Measurements from ENCODE around the gene TDRD12.
"Not testable (repeated sequence)": the region's sequence is repeated elsewhere in the genome, so short reads cannot be mapped to it uniquely, and the experiment has no call there.

The TDRD12 gene

DNA sequence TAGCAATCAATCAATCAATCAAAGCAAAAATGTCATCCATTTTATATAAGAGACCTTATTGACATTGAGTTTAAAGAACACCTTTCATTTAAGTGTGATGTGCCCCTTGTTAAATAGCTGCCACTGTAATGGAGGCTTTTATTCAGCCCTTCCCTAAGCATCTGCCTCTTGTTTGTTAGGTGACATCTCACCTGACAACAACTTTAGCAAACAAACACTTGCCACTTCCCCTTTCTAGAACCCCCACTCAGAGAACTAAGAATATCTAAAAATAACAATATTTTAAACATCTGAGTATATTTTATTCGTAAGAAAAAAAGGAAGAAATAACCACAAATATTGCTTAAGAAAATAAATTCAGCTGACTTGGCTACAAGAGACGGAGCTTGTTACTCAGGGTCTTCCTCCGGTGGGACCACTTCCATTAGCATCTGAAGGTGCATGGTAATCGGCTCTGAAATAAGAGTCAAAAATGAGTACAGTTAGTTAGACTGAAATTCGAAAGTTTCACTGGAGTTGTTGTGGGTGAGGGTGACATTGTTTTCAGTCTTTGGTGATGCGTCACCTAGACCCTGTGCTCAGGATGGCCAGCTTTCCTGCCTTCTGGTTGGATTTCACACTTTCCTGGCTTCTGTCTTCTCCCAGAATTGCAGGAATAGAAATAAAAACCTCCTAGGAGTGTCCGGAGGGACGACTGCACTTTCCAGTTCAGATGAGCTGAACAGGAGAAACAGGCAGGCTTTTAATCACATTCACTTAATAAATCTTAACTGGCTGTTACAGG is 110.9 kb downstream of the TDRD12 start:
- DNase-seq: no peak

DNA sequence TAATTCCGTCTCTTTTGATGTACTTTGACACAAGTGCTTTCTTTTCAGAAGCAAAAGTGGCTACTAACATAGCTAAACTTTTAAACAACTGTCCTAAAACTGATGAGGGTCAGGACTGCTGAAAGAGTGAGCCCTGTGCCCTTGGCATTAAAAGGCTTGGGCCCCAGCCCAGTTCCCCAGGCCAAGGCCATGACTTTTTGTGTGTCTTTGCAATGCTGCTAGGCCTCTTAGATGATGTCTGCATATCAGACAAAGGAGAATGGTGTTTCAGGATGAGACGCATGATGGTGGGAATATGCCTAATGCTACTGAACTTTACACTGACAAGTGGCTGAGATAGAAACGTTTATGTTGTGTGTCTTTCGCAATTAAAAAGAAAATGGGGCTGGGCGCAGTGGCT is 112.0 kb downstream of the TDRD12 start:
- DNase-seq: no peak

DNA sequence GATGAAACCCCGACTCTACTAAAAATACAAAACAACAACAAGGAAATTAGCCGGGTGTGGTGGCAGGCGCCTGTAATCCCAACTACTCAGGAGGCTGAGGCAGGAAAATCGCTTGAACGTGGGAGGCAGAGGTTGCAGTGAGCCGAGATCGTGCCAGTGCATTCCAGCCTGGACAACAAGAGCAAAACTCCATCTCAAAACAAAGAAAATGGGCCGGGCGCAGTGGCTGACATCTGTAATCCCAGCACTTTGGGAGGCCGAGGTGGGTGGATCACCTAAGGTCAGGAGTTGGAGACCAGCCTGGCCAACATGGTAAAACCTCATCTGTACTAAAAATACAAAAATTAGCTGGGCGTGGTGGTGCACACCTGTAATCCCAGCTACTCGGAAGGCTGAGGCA is 112.5 kb downstream of the TDRD12 start:
- DNase-seq: not testable (repeated sequence)

DNA sequence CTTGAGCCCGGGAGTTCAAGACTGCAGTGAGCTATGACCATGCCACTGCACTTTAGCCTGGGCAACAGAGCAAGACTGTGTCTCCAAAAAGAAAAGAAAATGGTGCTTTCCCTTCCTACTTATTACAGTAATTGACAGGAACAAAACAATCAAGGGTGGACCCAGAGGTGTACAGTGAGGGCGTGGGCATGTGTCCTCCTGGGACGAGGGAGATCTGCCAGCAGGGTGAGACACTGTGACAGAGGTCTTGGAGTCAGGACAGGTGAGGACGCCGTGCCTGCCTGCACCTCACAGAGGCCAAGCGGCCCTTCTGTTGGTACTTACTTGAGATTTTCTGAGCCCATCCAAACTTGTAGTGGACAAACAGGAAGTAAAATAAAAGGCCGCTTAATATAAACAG is 113.3 kb downstream of the TDRD12 start:
- not testable (repeated sequence) for DNase-seq

DNA sequence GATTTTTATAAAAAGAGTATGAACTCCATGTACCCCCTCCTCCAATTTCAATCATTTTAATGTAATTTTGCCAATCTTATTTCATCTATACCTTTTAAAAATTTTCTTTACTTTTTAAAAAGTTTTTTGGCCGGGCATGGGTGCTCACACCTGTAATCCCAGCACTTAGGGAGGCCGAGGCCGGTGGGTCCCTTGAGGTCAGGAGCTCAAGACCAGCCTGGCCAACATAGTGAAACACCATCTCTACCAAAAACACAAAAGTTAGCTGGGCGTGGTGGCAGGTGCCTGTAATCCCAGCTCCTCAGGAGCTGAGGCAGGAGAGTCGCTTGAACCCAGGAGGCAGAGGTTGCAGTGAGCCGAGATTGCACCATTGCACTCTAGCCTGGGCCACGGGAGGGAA is 113.8 kb downstream of the TDRD12 start:
- not testable (repeated sequence) for DNase-seq

GRCh38 chr19:32837531-32837930 is 118.0 kb downstream of the TDRD12 start:
- no peak for DNase-seq

DNA sequence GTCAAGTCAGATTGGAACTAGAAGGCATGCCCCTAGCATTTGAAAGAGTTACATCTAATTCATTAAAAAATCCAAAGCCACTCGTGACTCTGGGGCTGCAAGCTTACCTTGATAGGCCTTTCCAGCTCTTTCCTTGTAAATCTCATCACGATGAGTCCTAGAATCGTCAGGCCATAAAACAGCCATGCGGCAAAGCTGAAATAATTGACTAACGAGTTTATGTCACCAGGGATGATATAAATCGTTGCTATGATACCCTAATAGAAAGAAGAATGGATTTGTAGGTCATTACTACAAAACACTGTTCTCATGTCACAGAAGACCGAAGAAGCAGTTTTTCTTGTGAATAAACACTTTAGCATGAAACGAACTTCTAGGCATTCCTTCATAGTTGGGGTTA is 122.5 kb downstream of the TDRD12 start:
- no peak for DNase-seq

GRCh38 chr19:32843716-32844245 is 124.2 kb downstream of the TDRD12 start:
- DNase-seq: no peak

- DNase-seq: not testable (repeated sequence)
These were observed 128.5 kb downstream of the TDRD12 start for GRCh38 chr19:32848035-32848434.

DNA sequence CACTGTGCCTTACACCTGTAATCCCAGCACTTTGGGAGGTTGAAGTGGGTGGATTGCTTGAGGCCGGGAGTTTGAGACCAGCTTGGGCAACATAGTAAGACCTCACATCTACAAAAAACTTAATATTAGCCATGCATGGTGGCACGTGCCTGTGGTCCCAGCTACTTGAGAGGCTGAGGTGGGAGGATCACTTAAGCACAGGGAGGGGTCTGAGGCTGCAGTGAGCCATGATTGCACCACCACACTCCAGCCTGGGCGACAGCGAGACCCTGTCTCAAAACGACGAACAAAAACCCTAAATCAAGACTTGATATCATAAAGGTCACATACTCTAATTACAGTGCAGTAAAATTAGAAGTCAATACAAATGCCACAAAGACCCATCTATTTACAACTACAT is 132.6 kb downstream of the TDRD12 start:
- DNase-seq: no peak

DNA sequence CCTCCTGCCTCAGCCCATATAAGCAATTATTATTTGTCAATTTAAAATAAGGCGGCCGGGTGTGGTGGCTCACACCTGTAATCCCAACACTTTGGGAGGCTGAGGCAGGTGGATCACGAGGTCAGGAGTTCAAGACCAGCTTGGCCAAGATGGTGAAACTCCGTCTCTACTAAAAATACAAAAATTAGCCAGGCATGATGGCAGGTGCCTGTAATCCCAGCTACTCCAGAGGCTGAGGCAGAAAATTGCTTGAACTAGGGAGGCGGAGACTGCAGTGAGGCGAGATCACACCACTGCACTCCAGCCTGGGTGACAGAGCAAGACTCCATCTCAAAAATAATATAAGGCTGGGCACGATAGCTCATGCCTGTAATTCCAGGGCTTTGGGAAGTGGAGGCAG is 137.3 kb downstream of the TDRD12 start:
- not testable (repeated sequence) for DNase-seq

GRCh38 chr19:32857584-32857983 is 138.0 kb downstream of the TDRD12 start:
- no peak for DNase-seq

- no peak for DNase-seq
These were observed 138.6 kb downstream of the TDRD12 start for GRCh38 chr19:32858155-32858554.

DNA sequence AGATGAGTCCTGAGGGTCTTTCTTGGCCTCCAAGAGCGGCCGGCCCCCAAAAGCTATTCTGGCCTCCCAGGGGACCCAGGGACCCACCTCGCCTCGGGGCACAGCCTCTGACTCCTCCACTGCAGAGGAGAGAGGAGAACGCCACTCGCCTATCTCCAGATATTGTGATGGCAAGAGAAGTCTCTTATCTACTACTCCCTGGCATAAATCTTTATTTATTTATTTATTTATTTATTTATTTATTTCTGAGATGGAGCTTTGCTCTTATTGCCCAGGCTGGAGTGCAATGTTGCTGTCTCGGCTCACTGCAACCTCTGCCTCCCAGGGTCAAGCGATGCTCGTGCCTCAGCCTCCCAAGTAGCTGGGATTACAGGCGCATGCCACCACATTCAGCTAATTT is 139.0 kb downstream of the TDRD12 start:
- no peak for DNase-seq

DNA sequence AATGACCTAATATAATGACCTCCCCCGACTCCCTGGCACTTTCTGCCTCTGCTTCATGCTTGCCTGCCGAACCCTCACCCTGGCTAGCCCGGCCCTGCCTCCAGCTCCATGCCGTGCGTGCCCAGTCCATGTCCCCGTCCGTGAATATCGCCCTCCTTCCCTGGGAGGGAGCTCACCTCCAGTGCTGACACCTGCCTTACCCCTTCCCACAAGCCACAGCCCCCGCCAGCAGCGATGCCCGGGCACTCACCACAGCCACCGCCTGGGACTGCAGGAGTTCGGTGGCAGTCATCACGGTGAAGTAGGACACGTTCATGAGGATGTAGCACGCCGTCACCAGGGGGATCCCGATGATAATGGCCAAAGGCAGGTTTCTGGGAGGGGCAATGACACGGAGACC is 140.0 kb downstream of the TDRD12 start:
- DNase-seq: no peak

DNA sequence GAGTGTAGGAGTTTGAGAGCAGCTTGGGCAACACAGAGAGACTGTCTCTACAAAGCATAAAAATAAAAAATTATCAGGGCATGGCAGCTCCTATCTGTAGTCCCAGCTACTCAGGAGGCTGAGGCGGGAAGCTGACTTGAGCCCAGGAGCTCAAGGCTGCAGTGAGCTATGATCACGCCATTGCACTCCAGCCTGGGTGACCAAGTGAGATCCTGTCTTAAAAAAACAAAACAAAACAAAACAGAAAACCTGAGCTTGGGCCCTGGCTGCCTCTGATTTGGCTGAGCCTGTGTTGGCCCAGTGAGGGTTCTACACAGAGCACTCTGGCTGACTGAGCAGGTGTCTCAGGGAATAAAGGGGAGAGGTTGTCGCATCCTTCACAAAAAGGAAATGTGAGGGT is 142.0 kb downstream of the TDRD12 start:
- no peak for DNase-seq

DNA sequence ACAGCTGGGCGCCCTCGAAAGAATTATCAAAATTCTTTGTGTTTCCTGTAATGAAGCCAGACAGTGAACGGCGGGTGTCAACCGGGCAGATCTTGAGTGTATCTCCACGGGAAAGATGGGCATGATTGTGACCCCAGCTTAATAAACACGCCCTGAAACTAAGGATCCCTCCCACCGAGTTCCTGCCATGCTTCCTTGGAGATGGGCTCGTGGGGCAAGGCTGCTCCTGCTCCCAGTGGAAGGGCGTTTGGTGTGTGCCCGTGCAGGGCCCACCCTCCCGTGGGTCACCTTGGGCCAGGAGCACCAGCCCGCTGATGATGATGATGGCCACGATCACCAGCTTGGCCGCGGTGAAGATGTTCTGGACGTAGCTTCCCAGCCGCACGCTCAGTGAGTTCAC is 142.6 kb downstream of the TDRD12 start:
- DNase-seq: no peak

DNA sequence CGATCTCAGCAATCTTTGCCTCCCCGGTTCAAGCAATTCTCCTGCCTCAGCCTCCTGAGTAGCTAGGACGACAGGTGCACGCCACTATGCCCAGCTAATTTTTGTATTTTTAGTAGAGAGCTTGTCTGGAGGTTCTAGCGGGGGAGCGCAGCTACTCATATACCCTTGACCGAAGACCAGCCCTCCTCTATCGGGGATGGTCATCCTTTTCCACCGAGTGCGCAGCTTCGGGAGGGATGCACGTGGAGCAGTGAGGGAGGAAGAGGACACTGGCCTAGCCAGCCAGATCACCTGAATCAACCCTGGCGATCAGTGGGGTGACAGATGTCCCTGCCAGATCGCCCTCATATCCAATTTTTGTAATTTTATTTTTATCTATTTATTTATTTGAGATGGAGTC is 143.2 kb downstream of the TDRD12 start:
- no peak for DNase-seq

GRCh38 chr19:32863301-32863700 is 143.7 kb downstream of the TDRD12 start:
- DNase-seq: no peak

DNA sequence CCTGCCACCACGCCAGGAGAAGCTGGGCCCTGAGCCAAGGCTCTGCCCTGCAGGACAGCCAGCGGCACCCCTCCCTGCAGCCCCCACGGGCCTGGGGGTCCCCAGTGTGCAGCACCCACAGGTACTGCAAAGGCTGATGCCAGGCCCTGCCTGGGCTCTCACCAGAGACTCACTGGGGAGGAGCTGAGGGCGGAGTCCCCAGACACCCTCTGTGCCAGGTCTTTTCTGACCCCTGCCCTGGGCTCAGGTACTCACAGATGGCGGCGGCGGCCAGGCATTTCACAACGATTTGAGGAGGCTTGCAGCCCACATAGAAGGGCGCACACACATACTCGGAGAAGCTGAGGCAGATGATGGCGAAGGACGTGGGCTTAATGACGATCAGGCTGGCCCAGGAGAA is 144.3 kb downstream of the TDRD12 start:
- DNase-seq: no peak

- no peak for DNase-seq
These were observed 144.9 kb downstream of the TDRD12 start for GRCh38 chr19:32864318-32865007.

DNA sequence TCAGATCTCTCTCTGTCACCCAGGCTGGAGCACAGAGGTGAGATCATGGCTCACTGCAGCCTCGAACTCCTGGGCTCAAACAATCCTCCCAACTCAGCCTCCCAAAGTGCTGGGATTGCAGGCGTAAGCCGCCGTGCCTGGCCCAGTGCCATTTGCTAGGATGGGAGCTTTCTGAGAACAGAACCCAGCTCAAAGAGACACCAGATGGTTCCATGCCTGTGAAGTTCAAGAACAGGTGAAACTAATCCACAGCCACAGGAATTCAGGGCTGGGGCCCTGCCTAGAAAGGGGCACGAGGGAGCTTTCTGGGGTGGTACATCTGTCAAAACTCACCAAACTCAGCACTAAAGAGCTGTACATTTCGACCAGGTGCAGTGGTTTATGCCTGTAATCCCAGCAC is 145.8 kb downstream of the TDRD12 start:
- DNase-seq: no peak

GRCh38 chr19:32866061-32866460 is 146.5 kb downstream of the TDRD12 start:
- DNase-seq: no peak

Measured in amygdala (tissue), 56 donors.